Activated CD4-positive, alpha-beta T cell treated with anti-CD3 and anti-CD28 coated beads, Interleukin-2, amount 50 U/mL, for 4 hours (primary cell): ENCODE data around the gene SLC25A23.
A peak's percentile ranks its signal among the peaks of the same experiment; 100 is the strongest.
"Not testable (repeated sequence)": the region's sequence is repeated elsewhere in the genome, so short reads cannot be mapped to it uniquely, and the experiment has no call there.

Experiments
- DNase-seq, 2 experiments: peaks; one replicate each; pipeline ENCODE4 v3.0.0-alpha.2; 2020

SLC25A23 gene

DNA sequence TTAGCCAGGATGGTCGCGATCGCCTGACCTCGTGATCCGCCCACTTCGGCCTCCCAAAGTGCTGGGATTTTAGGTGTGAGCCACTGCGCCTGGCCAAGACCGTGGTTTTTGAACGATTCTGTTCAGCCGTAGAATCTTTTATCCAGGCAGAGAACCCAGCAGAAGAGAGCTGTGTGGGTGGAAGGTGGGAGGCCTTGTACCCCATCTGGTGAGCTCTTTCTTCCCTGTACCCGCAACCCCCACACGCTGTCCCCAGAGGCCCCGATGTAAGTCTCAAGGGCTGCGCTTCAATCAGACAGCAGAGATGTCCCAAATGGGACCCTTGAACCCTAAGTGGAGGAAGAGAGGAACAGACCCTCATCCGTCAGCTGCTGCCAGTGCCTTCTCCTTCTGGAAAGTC, 3.7 kb downstream of the SLC25A23 start:
- no peak for DNase-seq

GRCh38 chr19:6453951-6454565, 5.5 kb downstream of the SLC25A23 start:
- DNase-seq = no peak

- DNase-seq = no peak
Observed at GRCh38 chr19:6452899-6453298, 6.7 kb downstream of the SLC25A23 start.

DNA sequence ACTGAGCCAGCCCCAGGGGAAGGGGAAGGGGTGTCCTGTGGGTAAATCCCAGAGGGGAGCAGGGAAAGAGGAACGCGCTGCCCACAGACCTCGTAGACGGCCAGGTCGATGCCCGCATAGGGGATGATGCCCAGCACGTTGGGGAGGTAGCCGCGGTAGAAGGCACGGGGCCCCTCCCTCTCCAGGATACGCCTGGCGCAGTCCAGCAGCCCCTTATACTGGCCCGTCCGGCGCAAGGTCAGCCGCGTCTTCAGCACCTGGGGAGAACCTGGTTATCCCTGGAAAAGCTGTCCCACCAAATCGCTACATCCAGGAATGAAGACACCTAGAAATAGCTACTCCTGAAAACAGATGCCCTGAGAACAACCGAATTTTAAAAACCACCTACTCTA, 7.4 kb downstream of the SLC25A23 start:
- no peak for DNase-seq

- DNase-seq = no peak
Observed at GRCh38 chr19:6451583-6452222, 7.9 kb downstream of the SLC25A23 start.

DNA sequence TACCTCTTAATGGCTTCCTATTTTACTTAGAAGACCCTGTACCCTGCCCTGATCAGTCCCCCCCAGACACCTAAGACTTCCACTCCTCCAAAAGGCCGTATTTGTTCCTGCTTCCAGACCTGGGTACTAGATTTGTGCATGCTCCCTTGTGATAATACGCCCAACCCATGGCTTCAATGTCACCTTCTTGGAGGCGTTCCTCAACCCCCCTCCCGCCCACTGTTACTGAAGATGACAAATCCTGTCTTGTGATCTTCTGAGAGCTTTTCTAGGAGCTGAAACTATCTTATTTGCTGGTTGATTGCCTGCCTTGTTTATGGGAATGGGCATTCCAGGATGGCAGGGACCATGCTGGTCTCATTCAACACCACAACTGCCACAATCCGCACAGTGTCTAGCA, 9.4 kb downstream of the SLC25A23 start:
- DNase-seq = no peak

- no peak for DNase-seq
Observed at GRCh38 chr19:6448045-6448444, 11.5 kb downstream of the SLC25A23 start.

- DNase-seq = no peak
Observed at GRCh38 chr19:6446452-6446851, 13.1 kb downstream of the SLC25A23 start.

- DNase-seq = no peak
Observed at GRCh38 chr19:6443986-6444385, 15.6 kb downstream of the SLC25A23 start.

DNA sequence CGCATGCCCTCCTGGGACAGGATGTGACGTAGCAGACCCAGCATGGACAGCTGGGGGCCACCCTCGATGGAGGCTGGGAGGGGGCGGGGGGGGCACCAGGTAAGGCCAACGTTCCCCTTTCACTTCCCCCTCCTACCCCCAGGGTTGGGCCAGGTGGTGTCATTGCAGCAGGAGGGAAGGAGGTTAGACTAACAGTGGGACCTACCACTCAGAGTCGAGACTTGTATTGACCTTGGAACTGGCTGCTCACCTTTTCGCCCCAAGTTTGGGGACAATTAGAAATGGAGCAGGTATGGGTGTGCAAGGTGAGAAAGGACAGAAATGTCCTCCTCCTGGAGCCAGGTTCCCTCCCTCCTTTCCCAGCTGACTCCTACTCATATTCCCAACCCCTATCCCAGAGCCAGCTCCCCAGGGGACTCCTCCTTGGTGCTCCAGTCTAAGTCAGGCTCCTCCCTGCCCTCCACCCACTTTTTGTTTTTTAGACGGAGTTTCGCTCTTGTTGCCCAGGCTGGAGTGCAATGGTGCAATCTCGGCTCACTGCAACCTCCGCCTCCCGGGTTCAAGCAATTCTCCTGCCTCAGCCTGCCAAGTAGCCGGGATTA, 17.4 kb downstream of the SLC25A23 start:
- DNase-seq = no peak

DNA sequence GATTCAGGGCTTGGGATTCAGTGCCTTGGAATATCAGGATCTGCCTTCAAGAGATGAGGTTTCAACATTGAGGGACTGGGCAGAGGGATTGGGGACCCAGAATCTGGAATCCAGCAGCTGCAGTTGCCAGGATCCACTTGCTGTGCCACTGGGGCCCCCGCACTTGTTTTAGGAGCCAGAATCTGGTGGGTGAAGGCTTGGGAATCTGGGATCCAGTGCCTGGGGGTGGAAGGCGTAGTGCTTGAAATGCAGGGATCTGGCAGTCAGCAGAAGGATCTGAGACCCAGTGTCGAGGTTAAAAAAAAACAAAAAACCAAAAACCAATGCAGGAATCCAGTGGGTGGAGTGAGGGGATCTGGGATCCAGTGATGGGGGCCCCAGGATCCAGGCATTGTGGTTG, 18.7 kb downstream of the SLC25A23 start:
- no peak for DNase-seq

DNA sequence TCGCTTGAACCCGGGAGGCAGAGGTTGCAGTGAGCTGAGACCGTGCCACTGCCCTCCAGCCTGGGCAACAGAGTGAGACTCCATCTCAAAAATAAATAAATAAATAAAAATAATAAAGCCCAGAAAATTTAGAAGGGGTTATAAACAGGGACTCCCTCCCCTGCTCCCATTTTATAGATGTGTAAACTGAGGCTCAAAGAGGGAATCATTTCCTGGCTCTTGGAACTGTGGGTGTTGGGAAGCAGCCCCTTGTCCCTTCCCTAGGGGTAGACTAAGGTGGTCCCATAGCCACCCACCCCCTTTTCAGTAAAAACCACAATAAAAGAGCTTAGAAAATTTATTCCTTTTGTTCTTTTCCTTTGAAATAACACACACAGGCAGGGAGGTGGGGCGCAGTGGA, 19.8 kb downstream of the SLC25A23 start:
- no peak for DNase-seq

DNA sequence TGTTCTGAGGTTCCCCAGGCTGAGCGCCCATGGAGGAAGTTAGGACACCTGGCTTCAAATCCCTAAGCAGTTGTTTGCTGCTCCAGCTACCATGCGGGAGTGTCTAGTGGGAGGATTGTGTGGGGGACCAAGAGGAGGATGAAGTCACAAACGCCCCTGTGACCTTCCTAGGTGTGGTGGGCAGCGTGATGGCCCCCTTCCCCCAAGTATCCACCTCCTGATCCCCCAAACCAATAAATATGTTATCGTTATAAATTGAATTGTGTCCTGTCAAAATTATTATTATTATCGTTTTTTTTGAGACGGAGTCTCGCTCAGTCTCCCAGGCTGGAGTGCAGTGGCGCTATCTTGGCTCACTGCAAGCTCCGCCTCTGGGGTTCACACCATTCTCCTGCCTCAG, 25.9 kb downstream of the SLC25A23 start, which contains the start of gene SLC25A41:
Gene SLC25A41, minus strand, starts transcription at position 101 of the 400 bp plus-strand sequence. Its CDS starts 70 bp downstream, at position 31.
- DNase-seq = no peak

DNA sequence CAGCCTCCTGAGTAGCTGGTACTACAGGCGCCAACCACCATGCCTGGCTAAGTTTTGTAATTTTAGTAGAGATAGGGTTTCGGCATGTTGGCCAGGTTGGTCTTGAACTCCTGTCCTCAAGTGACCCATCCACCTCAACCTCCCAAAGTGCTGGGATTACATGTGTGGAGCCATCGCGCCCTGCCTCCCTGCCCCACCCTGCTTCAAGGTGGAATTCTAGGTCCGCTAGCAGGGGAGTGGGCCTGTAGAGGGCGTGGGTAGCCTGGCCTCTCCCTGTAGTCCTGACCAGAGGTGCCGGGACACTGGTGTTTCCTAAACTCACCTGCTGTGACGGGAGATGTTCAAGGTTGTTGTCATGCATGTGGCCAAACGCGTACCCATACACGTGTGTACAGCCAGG, 26.4 kb downstream of the SLC25A23 start:
- no peak for DNase-seq

DNA sequence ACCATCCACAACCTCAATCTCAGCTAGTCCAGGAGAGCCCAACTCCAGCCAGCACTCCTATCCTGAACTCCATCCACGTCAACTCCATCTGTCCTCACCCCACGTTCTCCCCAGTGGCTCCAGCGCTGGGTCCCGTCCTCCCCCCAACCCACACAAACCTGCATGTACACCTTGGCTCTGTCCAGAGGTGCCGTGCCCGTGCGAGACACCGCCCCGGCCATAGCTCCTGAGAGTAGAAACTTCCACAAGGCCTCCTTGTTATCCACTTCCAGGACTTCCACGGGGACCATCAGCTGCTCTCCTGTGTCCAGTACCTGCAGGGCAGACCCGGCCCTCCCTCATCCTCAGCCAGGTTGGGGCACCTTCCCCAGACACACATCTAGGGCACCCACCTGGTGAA, 27.7 kb downstream of the SLC25A23 start:
- DNase-seq = no peak

GRCh38 chr19:6429419-6430221, 30.0 kb downstream of the SLC25A23 start:
- no peak for DNase-seq

DNA sequence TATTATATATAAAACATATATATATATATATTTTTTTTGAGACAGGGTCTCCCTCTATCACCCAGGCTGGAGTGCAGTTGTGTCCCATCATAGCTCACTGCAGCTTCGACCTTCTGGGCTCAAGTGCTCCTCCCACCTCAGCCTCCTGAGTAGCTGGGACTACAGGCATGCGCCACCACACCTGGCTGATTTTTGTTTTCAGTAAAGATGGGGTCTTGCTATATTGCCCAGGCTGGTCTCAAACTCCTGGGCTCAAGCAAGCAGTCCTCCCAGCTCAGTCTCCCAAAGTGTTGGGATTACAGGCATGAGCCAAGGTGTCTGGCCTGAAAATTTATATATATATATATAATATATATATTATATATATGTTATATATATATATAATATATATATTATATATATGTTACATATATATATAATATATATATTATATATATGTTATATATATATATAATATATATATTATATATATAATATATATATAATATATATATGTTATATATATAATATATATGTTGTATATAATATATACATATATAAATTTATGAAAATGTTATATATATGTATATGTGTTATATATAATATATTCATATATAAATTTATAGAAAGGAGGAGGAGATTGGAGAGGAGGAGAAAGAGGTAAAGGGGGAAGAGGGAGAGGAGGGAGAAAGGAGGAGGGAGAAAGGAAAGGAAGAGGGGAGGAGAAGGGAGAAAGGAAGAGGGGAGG, 30.7 kb downstream of the SLC25A23 start:
- DNase-seq = not testable (repeated sequence)

DNA sequence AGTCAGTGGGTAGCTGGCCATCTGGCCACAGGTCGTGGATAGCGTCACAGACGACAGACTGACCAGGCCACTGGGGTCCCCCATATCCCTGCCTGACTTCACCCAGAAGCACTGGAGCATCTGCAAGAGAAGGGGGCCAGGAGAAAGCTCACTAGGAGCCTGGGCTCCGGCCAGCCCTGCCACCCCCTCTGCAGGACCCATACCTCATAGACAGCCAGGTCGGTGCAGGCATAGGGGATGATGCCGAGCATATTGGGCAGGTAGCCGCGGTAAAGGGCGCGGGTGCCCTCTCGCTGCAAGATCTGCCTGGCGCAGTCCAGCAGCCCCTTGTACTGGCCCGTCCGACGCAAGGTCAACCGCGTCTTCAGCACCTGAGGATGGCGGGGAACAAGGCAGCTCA, 32.5 kb downstream of the SLC25A23 start:
- DNase-seq = no peak

DNA sequence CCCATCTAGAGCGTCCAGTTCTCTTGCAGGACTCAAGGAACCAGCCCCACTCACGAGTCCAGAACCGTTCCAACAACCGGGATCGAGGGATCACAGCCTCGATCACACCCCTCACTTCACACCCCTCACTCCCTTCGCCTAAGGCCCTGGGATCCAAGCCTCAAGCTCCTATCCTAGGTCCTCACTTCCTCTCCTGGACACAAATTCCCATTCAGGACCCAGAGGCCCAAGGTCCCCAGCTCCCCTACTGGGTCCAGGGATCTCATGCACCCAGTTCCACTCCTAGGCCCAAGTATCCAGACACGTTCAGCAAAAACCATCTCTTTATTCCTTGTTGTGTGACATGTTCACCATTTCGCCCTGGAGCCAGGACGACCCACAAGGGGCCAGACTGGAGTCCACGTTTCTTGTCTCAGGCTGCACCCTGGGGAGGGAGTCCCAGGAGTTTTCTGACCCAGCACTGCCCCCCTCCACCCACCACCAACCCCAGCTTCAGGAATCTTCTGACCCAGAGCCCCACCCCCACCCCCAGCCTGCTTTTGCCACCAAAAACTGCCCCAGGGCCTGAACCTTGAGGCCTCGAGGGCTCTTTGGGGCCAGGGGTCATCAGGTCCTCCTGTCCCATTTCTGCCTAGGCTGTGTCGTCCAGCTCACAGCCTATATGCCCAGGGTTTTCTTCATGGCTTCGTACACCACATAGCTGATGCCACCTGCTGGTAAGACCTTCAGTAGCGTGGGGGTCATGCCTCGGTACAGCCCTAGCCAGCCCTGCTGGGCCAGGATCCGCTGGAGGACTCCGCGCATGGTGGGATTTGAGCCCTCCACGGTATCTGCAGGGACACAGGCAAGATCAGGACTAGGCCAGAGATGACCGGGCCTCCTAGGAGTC, 33.6 kb downstream of the SLC25A23 start:
- no peak for DNase-seq

GRCh38 chr19:6424939-6425731, 34.5 kb downstream of the SLC25A23 start:
- peak; percentile 99 for DNase-seq
